ENCODE measurements around the gene DRC1.

DRC1 gene

DNA sequence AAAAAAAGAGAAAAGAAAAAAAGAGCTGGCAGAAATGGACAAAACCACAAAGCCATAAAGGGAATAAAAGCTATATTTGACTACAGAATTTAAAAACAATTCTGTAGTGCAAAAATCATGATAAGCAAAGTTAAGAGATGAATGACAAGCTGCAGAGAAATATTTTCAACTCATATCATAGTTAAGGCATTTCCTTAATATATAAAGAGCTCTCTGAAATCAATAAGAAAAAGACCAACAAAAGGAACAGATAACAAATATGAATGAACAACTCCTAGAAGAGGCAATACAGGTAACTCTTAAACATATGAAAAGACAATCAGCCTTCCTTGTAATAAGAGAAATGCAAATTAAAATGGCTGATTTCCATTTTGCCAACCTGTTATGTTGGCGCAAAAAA is 50.0 kb downstream of the DRC1 start:
- ChIA-PET CTCF (interaction anchor here (0.8 to 2.4 kb wide), 3 partner anchors 9 to 12 kb away, joined by 4 to 8 read pairs (median 4); no protein-coding TSS in a partner anchor), POLR2A (no interaction called here)
- no peak overlapping the region for H3K4me3 ChIP-seq (ENCODE audit: low read depth, low read length)
- TF ChIP-seq, protein P1, sequence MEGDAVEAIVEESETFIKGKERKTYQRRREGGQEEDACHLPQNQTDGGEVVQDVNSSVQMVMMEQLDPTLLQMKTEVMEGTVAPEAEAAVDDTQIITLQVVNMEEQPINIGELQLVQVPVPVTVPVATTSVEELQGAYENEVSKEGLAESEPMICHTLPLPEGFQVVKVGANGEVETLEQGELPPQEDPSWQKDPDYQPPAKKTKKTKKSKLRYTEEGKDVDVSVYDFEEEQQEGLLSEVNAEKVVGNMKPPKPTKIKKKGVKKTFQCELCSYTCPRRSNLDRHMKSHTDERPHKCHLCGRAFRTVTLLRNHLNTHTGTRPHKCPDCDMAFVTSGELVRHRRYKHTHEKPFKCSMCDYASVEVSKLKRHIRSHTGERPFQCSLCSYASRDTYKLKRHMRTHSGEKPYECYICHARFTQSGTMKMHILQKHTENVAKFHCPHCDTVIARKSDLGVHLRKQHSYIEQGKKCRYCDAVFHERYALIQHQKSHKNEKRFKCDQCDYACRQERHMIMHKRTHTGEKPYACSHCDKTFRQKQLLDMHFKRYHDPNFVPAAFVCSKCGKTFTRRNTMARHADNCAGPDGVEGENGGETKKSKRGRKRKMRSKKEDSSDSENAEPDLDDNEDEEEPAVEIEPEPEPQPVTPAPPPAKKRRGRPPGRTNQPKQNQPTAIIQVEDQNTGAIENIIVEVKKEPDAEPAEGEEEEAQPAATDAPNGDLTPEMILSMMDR (IDR thresholded peaks at IDR 0.05; ENCODE audit: insufficient read depth, low read length, missing control alignments), result no peak
- DNase-seq (ENCODE audit: low read depth, low spot score), result no peak

DNA sequence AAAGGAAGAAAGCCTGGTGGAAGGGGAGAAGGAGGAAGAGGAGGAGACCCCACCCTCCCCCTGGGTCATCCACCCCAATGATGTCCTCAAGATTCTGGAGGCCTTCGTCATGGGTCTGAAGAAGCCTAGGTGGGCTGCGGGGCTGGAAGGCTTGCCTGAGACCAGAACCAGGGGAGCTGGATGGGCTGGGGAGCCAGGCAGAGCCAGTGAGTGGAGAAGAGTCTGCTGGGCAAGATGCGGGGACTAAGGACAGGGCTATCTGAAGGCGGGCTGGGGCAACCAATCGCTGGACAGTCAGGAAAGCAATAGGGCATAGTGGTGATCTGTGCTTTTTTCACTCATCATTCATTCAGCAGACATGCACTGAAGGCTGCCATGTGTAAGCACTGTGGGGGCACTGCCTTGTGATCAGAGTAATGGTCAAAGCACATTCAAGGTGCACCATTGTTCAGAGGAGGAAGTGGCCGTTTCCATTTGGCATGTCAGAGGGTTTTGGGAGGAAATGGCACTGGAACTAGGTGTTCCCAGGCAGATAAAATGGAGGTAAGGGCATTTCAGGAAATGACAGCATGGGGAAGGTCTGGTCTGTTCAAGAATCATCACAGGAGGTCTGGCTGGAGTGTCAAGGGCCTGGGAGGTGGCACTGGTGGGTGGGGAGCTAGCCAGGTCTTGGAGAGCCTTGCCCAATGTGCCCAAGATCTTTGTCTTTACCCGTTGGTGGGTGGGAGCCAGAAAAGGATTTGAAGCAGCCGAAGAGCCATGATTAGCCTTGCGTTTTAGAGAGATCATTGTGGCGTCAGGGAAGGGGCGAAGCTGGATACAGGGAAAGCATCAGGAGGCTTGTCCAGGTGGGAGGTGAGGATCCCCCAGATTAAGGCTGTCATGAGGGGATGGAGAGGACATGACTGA is 52.0 kb downstream of the DRC1 start:
- DNase-seq (ENCODE audit: low read depth, low spot score), result no peak
- no peak overlapping the region for H3K4me3 ChIP-seq (ENCODE audit: low read depth, low read length)
- ChIA-PET CTCF (interaction anchor here (1.4 kb wide), 1 partner anchor 14 kb away, joined by 4 read pairs; no protein-coding TSS in a partner anchor), POLR2A (no interaction called here)
- TF ChIP-seq, protein P1 (IDR thresholded peaks at IDR 0.05; ENCODE audit: insufficient read depth, low read length, missing control alignments), result no peak

DNA sequence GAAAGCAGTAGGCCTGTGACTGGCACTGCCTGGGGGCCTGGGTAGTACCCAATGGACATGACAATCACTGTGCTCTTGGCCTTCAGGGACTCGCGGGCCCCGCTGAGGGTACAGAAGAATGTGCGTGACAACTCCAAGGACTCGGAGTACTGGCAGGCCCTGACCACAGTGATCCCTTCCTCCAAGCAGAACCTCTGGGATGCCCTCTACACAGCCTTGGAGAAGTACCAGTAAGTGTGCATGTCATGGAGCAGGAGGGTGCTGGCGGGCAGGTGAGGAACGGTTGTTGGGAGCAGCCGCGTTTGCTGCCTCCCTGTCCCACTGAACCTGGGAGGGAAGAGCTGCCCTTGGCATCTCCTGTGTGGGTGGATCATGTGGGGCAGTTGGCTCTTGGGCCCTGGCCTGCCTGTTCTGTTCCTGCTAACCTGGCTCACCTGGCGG is 52.9 kb downstream of the DRC1 start:
- ChIA-PET CTCF (interaction anchor here (1.4 kb wide), 1 partner anchor 13 kb away, joined by 4 read pairs; no protein-coding TSS in a partner anchor), POLR2A (no interaction called here)
- H3K4me3 ChIP-seq (ENCODE audit: low read depth, low read length), result no peak overlapping the region
- TF ChIP-seq, protein P1 (IDR thresholded peaks at IDR 0.05; ENCODE audit: insufficient read depth, low read length, missing control alignments), result no peak
- no peak for DNase-seq (ENCODE audit: low read depth, low spot score)

GRCh38 chr2:26455037-26455669 is 53.4 kb downstream of the DRC1 start:
- ChIA-PET POLR2A (no interaction called here), CTCF (interaction anchor here (1.1 to 1.4 kb wide), 2 partner anchors 12 to 14 kb away, joined by 3 to 4 read pairs; no protein-coding TSS in a partner anchor)
- TF ChIP-seq, protein P1 (IDR thresholded peaks at IDR 0.05; ENCODE audit: insufficient read depth, low read length, missing control alignments), result no peak
- no peak overlapping the region for H3K4me3 ChIP-seq (ENCODE audit: low read depth, low read length)
- no peak for DNase-seq (ENCODE audit: low read depth, low spot score)

DNA sequence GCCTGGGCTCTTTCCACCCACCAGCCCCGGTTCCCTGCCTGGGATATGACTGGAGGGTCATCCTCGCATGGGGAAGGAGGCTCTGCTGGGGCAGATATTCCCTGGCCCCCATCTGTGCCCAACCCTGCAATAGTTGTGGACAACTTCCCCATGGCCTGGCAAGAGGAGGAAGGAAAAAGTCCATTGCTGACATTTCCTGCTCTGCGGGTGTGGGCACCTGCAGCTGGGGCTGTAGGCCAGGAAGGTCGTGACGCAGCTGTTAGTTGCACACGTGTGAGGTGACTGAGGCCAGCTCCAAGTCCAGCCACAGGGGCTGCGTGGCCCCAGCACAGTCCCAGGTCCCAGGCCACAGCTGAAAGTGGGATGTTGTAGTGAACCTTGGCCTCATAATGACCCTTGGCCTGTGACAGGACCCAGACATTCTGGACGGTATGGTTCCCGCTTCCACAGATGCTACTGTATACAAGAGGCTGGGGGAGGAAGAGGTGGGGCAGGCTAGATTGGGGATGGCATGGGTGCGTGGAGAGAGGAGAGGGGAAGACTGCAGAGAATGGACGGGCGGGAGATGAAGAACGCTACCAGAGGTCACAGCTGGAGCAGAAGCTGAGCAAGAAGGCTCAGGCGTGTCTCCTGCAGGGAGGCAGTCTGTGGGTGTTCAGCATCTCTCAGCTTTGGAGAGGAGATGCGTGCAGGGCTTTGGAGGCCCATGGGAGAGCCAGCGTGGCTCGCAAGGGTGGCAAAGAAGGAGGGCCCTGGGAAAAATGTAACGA is 54.1 kb downstream of the DRC1 start:
- no peak for DNase-seq (ENCODE audit: low read depth, low spot score)
- TF ChIP-seq, protein P1 (IDR thresholded peaks at IDR 0.05; ENCODE audit: insufficient read depth, low read length, missing control alignments), result no peak
- ChIA-PET POLR2A (no interaction called here), CTCF (interaction anchor here (1.0 to 1.1 kb wide), 2 partner anchors 11 to 14 kb away, joined by 3 read pairs; no protein-coding TSS in a partner anchor)
- no peak overlapping the region for H3K4me3 ChIP-seq (ENCODE audit: low read depth, low read length)

Measured in AG04449 (cell line).